22Rv1 (cell line): ENCODE data around the gene BBOF1.

Source experiments
- H3K27ac ChIP-seq: fragments of 450-650 bp; 2 replicates; pipeline ENCODE4 v1.5.1; 2017
- ZFX ChIP-seq: fragments of 450-650 bp; IDR thresholded peaks from 2 replicates; pipeline ENCODE4 v1.6.1; 2017; ENCODE audit warnings: antibody characterized with exemption, borderline replicate concordance
- TF ChIP-seq, protein P1 (sequence below): fragments of 450-650 bp; IDR thresholded peaks from 2 replicates; pipeline ENCODE4 v1.5.1; 2017; ENCODE audit warnings: mild to moderate bottlenecking

The BBOF1 gene

GRCh38 chr14:74015176-74015575 lies 4.0 kb upstream of the BBOF1 start:
- TF ChIP-seq ZFX: no peak
- TF ChIP-seq, protein P1, sequence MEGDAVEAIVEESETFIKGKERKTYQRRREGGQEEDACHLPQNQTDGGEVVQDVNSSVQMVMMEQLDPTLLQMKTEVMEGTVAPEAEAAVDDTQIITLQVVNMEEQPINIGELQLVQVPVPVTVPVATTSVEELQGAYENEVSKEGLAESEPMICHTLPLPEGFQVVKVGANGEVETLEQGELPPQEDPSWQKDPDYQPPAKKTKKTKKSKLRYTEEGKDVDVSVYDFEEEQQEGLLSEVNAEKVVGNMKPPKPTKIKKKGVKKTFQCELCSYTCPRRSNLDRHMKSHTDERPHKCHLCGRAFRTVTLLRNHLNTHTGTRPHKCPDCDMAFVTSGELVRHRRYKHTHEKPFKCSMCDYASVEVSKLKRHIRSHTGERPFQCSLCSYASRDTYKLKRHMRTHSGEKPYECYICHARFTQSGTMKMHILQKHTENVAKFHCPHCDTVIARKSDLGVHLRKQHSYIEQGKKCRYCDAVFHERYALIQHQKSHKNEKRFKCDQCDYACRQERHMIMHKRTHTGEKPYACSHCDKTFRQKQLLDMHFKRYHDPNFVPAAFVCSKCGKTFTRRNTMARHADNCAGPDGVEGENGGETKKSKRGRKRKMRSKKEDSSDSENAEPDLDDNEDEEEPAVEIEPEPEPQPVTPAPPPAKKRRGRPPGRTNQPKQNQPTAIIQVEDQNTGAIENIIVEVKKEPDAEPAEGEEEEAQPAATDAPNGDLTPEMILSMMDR: no peak

DNA sequence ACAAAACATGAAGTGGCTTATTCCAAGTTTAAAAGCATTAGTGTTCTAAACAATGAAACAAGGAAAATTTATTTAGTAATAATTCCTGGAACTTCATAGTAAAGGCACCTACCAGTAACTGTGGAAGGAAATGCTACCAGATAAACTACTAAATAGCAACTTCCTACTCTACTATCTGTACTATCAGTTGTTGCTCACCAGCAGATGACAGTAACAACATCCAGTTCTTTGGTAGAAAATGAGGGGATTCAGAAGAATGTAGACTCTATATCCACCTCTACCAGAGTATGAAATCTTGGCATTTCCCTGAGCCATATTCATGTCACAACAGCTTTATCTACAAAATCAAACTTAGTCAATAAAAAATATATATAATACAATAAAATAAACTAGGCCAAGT lies 3.2 kb upstream of the BBOF1 start:
- TF ChIP-seq, protein P1: no peak
- no peak for TF ChIP-seq ZFX
- no peak overlapping the region for H3K27ac ChIP-seq

More at GRCh38 chr14:74015176-74015575, 4.0 kb upstream of the BBOF1 start:
- H3K27ac ChIP-seq: peak overlapping the region; percentile 17; the same call in 1 of the 2 replicates

GRCh38 chr14:74018174-74018585 lies 969 bp upstream of the BBOF1 start:
- peak overlapping the region; percentile 84 for H3K27ac ChIP-seq
- TF ChIP-seq, protein P1: no peak

GRCh38 chr14:74019408-74020137 lies 424 bp downstream of the BBOF1 start:
- no peak for TF ChIP-seq ZFX
- TF ChIP-seq, protein P1: no peak
- peak overlapping the region; percentile 84 for H3K27ac ChIP-seq

GRCh38 chr14:74022346-74022745 lies 3.2 kb downstream of the BBOF1 start:
- H3K27ac ChIP-seq: no peak overlapping the region

DNA sequence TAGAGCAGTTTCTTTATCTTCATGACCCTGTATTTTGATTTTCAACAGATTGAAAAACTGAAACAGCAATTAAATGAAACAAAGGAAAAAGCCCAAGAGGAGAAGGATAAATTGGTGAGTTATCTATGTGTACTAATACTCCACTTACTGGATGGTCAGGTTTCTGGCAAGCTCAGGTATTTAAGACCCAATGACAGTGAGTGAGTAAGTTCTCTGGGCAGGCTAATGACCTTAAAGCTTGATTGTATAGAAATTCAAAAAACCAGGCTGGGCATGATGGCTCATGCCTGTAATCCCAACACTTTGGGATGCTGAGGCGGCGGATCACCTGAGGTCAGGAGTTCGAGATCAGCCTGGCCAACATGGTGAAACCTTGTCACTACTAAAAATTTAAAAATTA lies 10.0 kb downstream of the BBOF1 start:
- TF ChIP-seq, protein P1: no peak
- no peak for TF ChIP-seq ZFX
- H3K27ac ChIP-seq: no peak overlapping the region

More at GRCh38 chr14:74022346-74022745, 3.2 kb downstream of the BBOF1 start:
- TF ChIP-seq ZFX: no peak
- TF ChIP-seq, protein P1: no peak

- TF ChIP-seq, protein P1: no peak
- no peak for TF ChIP-seq ZFX
- H3K27ac ChIP-seq: no peak overlapping the region
Observed at GRCh38 chr14:74034572-74034971, 15.4 kb downstream of the BBOF1 start.
